HG03439 (cell line): Measurements from ENCODE around the gene UCHL3.

Experiments
- ATAC-seq: cut with Tn5 transposase; IDR thresholded peaks from one replicate; pipeline ENCODE4 v1.9.1; 2021; ENCODE audit warnings: mild to moderate bottlenecking, moderate library complexity; ENCODE audit not compliant: unreplicated experiment

UCHL3 gene

DNA sequence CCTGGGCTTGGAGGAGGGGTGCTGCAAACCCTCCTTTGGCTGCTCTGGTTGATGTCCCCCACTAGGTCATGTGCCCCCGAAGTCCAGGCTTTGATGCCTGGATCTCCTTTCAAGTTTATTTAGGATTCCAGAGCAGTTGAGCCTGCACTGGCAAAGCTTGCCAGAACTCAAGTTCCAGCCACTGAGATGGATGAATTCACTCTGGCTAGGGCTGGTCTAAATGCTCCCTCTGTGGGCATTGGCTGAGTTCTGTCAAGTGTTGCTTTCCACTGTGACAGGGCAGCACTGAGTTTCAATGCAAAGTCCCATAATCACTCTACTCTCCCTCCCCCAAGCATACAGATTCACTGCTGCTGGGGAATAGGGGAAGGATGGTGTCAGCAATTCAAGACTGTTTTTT, 68.7 kb downstream of the UCHL3 start:
- ATAC-seq, result no peak

DNA sequence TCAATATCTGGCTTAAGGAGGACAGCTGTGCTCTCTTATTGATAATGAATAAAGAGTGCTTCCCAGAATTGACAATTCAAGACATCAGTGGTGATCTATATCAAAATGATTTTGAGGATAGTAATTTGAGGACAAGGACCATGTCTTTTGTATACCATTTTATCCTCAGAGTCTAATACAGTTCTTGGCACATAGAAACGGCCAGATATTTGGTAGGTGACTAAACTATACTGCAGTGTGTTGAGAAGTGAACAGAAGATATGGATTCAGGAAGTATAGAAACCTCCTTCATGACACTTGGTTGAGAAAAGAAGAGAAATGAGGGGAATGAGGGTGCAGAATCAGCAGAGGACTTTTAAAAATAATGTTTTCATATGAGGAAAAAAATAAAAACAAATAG, 70.4 kb downstream of the UCHL3 start:
- ATAC-seq, result no peak

- no peak for ATAC-seq
Observed at GRCh38 chr13:75621147-75621546, 71.6 kb downstream of the UCHL3 start.

- ATAC-seq, result no peak
Observed at GRCh38 chr13:75628801-75629200, 79.2 kb downstream of the UCHL3 start.

DNA sequence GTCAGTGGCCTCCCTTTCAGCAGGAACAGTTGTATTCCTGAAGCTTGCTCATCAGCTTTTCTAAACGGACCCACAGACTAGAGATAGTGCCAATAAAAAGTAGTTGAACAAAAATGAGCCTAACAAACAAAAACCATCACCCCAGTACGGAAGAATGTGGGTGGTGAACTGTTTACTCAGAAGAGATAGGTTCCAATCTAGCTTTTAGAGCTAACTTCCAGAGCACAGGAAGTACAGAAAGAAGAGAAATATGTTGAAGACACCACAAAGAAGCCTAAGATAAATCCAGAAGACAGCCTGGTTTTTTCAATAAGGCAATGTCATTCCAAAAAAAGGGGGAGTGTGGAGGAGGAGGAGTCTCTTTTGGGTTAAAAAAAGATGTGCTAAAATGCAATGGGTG, 83.7 kb downstream of the UCHL3 start:
- no peak for ATAC-seq

DNA sequence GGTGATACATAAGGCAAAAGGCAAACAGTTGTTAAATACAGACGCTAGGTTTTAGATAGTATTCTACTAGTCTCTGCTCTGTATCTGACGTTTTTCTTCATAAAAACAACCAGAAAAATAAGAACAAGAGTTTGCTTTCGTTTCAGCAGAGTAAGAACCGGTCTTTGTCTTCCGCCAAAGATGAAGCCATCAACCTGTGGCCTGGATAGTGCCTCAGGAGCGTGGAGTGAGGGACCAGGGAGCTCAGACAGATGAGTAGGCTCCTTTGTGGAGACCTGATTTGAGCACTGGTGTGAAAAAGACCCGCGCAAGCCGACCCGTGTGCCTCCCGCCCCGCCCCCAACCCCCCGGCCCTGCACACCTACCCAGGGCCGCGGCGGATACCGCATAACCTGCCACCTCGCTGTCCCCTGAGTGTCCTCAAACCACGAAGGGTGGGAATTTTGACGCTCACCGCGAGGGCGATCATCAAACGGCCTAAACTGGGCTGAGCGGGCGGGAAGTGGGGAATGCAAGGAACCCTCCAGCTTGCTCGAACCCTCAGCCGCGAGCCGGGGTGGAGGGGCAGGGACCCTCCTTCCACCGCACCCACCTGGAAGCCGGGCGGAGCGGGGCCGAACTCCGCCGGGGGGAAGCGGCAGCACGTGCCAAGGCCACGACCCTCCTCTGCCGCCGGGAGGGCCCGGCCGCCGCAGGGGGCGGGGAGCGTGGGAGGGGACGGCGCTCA, 85.7 kb downstream of the UCHL3 start:
- no peak for ATAC-seq

DNA sequence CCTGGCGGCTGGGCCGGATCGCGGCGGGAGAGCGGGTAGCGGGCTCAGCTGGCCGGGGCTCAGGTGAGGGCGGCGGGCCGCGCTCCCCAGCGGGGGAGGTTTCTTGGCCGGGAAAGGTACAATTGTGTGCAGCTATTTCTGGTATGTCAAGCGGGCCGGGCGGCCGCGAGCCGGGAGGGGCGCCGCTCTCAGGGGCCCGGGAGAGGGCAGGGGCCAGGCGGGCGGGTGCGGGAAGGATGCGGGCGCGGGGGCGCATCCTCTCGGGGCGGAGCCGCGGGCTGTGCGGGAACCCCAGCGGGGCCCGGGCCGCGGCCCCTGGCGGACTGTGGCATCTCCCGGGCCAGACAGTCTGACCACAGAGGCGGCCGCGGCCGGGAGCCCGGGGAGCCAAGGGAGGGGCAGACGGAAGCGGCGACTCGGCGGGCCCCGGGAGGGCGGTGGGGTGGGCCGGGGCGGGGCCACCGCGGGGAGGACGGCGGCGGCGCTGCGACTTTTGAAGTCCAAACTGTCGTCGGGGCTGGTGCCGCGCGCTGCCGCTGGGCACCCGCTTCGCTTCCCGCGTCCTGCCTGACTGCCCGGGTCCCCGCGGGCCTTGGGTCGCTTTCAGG, 86.3 kb downstream of the UCHL3 start, which contains the start of gene LMO7:
Gene LMO7, plus strand, starts transcription at position 503 of the 608 bp plus-strand sequence. CDS start 328 bp downstream, outside the sequence.
- peak; percentile 53 for ATAC-seq

- peak; percentile 51 for ATAC-seq
Observed at GRCh38 chr13:75636436-75637180, 87.0 kb downstream of the UCHL3 start.

GRCh38 chr13:75637181-75637750, 87.7 kb downstream of the UCHL3 start:
- ATAC-seq, result no peak

DNA sequence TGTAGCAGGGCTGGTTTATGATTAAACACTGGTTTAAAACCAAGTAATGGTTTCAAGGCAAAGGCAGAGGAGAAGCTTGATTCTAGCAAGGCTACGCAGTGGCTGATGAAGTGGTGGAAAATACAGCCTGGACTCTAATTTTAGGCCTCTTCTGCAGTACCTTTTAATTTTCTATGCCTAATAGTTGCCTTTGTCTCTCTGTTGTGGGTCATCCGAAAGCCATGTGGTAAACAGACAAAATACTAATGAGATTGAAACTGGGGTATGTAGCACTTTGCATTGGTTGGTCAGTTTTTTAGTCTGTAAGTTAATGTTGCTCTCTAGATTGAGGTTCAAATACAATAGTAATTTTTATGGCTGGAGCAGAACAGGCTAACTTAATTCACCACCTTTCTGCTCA, 89.9 kb downstream of the UCHL3 start:
- no peak for ATAC-seq

GRCh38 chr13:75641026-75641425, 91.4 kb downstream of the UCHL3 start:
- no peak for ATAC-seq

DNA sequence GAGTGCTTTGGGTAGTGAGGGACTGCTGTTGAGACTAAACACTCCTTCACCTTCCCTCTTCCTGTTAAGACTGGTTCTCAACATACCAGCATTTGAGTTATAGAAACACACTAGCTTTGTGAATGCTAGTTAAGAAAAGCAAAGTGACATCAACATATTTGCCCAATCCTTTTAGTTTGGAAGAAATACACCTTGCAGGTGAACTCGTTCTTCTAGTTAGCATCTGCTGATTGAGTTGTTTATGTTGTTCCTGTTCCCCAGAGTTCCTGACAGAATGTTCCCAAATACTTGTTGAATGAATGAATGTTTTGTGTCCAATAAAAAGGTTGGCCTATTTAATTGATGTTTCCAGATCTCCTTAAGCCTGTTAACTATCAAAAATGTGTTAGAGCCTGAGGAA, 93.6 kb downstream of the UCHL3 start:
- no peak for ATAC-seq

DNA sequence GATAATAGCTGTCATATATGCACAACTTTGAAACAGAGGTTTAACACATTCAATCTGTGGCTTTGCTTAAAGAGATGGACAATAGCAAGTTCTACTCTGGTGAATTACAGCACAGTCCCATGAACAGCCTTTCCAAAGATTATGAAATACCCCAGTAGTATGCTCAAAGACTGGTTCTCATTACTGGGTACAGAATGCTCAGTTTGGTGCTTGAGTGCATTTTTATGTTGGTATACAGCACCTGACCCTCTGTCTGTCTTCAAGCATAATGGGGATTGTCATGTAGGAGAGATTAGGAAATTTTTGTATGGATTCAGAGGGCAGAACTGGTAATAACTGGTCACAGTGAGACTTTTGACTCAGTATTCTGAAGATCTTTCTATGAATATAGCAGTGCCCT, 94.1 kb downstream of the UCHL3 start:
- no peak for ATAC-seq

GRCh38 chr13:75645141-75645540, 95.5 kb downstream of the UCHL3 start:
- no peak for ATAC-seq

DNA sequence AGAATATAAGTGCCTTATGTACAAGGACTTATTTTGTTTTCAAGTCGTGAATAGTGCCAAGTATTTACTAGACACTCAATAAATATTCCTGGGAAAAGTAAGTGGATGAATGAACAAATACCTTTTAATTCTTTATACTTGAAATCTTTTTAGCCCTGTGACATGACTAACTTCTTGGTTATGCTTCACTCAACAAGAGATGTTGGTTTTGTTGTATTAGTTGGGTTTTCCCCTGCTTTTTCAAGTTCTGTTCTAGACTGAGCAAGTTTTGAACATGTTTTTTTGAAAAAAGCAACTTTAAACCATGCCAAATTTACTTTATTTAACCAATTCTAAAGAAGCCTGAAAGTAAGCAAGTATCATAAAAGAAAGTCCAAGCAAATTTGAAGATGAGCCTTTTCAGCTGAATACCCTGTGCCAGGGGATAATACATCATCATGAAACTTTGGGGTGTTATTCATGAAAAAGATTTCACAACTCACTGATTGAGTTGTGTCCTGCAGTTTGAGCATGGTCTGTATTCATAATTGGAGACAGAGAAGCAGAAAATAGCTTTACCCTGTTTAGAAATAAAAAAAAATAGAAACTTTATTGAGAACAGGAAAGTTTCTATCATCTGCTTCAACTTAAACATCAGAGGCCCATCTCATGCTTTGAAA, 97.7 kb downstream of the UCHL3 start:
- peak; percentile 82 for ATAC-seq

- ATAC-seq, result no peak
Observed at GRCh38 chr13:75648446-75648845, 98.9 kb downstream of the UCHL3 start.

- no peak for ATAC-seq
Observed at GRCh38 chr13:75651013-75651412, 101.4 kb downstream of the UCHL3 start.

DNA sequence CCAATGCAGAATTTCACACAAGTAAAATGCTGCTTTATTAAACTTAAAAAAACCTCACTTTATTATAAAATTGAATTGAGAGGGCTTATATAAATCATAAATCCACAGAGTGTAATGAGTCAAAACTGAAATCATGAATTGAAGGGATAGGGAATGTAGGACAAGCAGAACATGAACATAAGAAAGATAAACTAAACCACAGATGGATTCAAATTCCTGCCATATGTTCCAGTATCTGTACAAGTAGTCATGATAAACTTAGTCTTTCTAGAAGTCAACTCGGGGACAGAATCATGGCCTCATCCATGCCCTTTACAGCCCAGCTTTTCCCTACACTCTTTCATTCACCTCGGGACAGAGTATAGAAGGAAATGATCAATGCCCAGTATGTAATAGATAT, 103.1 kb downstream of the UCHL3 start:
- no peak for ATAC-seq
